Measurements from ENCODE around the gene EFNA3.
A peak's percentile ranks its signal among the peaks of the same experiment; 100 is the strongest.
"Not testable (repeated sequence)": the region's sequence is repeated elsewhere in the genome, so short reads cannot be mapped to it uniquely, and the experiment has no call there.

Gene EFNA3

DNA sequence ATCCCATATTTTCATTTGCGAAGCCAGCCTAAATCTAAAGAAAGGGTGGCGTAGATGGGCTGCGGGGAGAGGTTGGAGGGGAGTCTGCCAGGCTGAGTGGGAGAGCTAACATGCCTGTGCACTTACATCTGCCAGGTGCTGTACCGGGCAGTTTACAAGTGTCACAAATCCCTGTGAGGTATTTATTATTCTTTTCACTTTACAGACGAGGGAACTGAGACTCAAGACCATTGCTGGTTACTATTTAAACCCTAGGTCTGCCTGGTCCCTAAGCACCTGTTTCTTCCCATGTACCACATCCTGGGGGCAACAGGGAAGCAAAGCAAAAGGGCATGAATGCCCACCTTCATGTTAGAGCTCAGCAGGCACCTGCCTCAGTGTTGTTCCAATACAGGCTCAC, 29.7 kb downstream of the EFNA3 start:
- DNase-seq (ENCODE audit: low spot score), result no peak

DNA sequence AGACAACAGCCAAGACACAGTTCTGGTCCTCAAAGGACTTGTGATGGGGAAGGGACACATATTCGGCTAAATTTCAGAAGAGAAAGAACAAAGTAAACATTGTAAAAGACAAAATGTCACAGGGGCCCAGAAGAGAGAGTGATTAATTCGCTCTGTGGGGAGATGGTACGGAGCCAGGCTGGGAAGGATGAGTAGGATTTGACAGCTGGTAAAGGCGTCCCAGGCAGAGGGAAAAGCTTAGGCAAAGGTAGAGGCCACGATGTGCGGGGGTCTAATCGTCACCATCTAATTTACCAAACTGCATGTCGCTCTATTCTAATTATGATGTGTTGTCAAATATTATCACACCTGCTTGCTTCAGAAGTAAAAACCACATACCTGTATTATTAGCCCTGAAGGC, 31.7 kb downstream of the EFNA3 start:
- DNase-seq (ENCODE audit: low spot score), result no peak

DNA sequence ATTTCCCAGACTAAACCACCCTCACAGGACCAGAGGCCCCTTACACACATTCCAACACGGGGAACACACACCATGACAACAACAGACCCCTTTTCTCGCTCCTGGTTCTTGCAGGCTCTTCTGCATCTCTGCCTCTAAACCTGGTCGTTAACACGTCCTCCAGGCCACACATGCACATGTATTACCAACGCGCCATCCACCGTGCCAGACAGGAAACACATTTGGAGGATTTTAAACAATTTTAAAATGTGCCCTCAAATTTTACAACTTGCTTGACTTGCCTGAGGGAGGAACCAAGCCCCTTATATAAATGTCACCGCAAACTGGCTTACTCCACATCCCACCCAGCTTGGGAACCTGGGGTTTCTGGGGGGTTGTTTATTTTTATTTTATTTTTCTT, 32.2 kb downstream of the EFNA3 start:
- DNase-seq (ENCODE audit: low spot score), result no peak

DNA sequence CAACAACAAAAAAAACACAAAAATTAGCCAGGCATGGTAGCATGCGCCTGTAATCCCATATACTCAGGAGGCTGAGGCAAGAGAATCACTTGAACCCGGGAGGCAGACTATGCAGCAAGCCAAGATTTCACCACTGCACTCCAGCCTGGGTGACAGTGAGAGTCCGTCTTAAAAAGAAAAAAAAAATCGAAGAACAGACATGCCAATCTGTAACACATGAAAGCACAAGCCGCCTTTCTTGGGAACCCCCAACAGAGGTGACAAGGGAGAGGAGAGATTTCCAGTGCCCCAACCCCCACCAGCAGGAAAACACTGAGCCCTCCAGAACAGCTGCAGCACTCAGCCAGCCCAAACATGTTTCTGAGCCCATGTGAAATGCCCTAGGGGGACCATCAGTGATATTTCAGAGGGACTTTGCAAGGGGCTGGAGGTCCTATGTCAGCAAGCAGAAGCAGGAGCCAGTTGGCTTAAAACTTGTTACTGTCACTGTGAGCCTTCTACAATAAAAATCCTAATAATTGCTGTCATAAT, 34.9 kb downstream of the EFNA3 start:
- no peak for DNase-seq (ENCODE audit: low spot score)

DNA sequence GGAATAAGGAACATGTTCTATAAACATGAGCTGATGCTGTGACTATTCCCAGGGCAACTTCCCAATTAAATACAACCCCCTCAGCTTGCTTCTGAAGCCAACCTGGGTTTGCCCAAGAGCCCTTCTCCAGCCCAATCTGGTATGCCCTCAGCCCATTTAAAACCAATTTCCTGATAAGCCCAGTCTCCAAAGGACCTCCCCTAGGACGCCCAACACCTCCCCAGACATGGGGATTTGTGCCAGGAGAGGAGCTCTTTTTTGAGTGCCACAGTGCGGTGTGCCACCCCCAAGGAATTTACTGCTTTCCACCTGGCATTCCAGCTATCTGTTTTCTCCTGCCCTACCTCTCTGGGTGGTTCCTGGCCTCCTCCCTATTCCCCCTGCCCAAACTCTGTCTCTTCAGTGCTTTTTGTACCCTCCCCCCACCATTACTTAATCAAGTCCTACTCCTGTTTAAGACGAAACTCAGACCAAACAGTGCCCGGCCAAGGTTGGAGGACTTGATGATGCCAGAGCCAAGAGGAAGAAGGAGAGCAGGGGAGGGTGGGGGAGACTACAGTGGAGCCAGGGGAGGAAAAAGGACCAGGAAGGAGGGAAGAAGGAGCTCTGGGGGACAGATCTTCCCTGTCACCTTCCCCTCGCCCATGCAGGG, 37.6 kb downstream of the EFNA3 start:
- no peak for DNase-seq (ENCODE audit: low spot score)

DNA sequence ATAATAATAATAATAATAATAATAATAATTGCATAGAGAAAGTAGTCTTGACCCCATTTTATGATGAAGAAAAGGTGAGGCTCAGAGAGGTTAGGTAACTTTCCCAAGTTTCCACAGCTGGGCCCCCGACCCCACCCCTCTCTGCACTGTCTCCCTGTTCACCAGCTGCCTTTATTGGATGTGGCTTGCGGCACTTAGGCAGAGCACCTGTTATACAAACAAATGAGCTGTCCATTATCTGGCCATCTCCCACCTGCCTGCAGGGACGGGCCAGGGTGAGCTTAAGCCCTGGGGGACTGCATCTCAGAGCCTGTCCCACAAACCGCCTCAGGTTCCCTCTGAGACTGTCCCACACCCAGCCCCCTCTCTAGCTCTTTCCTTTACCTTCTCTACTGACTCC, 39.0 kb downstream of the EFNA3 start:
- no peak for DNase-seq (ENCODE audit: low spot score)

DNA sequence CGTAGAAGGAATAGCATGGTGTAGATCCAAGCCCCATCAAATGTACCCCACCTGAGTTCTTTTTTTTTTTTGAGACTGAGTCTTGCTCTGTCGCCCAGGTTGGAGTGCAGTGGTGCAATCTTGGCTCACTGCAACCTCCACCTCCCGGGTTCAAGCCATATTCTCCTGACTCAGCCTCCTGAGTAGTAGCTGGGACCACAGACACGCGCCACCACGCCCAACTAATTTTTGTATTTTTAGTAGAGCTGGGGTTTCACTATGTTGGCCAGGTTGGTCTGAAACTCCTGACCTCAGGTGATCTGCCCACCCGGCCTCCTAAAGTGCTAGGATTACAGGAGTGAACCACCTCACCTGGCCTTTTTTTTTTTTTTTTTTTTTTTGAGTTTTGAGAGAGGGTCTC, 39.5 kb downstream of the EFNA3 start:
- DNase-seq (ENCODE audit: low spot score), result not testable (repeated sequence)

DNA sequence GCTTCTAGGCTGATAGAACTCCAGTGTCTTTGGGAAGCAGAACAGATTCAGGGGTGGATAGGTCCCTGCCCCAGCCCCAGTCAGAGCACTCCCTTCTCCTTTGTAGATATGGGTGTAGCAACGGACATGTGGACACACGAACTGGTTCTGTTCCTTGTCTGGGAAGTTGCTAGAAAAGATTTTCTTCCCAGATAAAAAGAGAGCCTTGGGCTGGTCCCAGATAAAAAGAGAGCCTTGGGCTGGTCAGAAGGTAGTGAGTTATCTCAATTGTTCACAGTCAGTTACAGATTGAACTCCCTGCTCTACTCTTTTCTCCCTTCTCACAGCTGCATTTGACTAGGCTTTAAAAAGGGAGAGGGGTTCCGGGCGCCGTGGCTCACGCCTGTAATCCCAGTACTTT, 41.6 kb downstream of the EFNA3 start:
- DNase-seq (ENCODE audit: low spot score), result no peak

DNA sequence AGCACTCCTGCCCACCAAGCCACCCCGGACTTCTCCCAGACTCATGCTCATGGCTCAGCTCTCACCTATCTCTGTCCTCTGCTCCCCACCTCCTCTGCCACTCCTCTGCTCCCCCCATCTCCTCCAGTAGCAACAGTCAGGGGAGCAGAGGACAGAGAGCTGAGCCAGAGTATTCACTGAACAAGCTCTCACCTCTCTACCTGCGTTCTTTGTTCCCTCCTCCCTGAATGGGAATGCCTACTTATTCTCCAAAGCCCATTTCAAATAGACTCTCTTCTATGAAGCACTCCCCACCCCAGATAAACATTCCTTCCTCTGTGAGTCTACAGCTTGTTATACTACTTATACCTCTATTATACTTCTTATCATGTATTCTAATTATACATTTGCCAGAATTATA, 42.6 kb downstream of the EFNA3 start:
- DNase-seq (ENCODE audit: low spot score), result no peak

DNA sequence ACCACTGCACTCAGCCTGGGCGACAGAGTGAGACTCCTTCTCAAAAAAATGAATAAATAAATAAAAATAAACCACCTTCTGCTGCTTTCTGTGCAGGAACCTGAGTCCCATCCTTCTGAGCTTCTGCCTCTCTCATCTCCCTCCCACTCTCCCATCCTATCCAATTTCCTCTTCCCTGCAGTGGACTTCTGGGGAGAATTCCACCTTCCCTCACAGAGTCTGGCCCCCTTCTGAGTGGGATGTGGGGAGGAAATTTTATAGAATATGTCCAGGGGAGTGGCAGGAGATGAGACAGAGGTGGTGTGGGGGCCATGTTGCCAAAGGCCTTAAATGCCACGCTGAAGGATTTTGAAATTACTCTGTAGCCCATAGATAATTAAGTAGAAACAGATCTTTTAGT, 43.7 kb downstream of the EFNA3 start:
- DNase-seq (ENCODE audit: low spot score), result no peak

DNA sequence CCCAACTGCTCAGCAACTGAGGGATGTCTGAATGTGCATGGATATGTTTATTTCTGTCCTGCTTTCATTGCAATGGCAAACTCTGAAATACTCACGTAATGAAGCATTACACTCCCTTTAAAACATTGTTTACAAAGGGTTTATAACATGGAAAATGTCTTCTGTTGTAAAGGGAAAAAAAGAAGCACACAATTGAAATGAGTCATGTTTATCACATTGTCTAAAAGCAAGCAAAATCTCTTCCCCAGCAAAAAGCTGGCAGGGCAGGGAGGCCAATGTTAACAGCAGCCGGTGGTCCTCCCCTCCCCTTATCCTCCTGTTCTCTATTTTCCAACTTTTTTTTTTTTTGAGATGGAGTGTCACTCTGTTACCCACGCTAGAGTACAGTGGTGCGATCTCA, 45.2 kb downstream of the EFNA3 start:
- DNase-seq (ENCODE audit: low spot score), result no peak

DNA sequence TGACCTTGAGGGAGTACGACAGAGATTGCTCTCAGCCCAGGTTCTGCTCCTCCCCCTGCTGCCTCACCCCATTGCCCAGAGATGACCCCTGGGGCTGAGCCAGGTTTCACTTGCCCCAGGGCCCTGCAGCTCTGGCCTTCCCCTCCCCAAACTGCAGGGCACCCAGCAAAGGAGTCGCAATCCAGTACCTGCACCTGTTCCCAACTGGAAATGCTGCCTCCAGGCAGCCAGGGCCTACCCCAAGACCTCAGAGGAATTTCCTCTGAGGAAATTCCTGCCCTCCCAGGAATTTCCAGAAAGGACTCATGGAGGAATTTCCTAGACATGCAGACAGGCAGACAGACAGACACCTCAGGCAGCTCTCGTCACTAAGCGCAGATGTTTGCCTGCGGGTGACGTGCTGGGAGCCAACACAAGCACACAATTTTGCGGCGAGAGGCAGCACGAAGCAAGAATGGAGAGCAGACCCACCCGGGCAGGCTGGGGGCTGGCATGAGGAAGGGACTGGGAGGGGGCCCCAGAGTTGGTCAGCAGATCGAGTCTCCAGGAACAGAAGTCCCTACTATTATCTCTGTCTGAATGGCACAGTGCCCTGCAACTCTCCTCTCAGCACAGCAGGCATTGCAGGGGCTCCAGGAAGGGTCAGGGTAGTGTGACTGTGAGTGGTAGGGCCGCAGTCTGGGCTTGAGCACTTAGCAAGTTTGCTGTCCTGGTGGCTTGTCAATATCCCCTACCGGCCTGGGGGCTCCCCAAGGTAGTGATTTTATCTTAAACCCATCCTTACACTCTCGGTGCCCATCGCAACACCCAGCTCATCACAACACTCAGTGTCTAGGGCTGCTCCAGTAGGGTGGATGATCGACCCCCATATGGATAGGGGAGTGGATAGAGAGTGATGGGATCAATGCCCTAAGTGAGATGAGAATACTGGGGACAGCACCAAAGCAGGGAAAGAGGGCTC, 46.1 kb downstream of the EFNA3 start:
- no peak for DNase-seq (ENCODE audit: low spot score)

DNA sequence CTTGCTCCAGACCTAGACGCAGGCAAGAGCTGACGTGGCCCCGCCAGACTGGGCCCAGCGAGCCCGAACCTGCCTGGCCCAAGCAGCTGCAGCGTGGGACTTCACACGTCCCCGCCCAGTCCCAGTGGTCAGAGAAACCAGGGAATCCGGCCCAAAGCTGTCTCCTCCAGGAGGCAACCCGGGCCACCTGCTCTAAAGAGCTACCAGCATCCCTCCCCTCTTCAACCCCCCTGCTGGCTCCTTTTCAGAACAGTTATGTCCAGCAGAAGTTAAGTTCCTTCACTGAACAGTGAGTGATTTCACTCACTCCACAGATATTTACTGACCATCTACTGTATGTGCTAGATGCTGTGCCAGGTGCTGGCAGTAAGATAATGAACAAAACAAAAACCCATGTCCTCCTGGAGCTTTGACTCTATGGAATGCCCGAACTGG, 46.9 kb downstream of the EFNA3 start:
- no peak for DNase-seq (ENCODE audit: low spot score)

DNA sequence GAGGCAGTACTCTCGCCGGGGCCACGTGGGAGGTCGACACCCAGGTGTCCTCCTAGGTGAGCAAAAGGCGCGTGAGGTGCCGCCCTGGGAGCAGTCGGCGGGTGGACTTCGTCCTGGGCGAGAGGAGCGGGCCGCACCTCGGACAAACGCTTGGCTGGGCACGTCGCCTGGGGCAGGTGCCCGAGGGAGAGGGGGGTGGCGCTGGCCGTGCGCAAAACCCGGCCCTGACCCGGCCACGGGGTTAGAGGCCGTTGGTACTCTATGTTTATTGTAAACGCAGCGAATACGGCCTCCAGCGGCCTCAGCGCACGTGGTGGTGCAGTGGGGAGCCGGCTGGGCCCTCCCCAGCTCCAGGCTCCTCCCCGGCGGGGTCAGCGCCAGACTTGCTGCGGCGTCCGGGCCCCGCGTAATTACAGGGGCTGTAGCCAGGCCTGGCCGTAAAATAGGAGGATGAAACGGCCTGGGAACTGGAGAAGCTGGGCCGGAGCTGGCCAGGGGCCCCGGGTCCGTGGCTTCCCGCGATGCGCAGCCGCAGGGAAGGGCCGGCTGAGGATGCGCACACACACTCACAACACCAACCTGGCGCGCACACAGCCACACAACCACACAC, 47.4 kb downstream of the EFNA3 start:
- peak; percentile 43 for DNase-seq (ENCODE audit: low spot score)

DNA sequence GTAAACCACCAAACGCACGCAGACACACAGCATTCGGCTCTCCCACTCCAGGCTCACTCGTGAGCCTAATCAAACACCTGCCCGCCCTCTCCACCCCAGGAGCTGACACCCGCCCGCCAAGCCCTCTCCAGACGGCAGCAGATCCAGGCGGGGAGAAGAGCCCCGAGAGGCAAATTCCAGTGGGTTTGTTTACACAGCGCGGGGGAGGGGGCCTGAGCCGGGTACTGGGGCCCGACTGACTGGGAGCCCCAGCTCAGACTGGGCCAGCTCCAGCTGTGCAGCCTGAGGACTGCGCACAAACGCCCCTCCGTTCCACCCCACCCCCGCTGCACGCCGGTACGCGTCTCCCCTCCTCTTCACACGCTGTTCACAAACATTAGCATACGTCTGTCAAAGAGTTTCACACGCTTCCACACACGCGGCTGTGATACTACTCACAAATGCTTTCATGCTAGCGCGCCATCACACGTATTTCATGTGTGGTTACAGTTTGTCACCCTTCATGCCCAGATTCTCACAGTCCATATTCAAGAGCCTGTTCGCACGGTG, 48.0 kb downstream of the EFNA3 start:
- no peak for DNase-seq (ENCODE audit: low spot score)

DNA sequence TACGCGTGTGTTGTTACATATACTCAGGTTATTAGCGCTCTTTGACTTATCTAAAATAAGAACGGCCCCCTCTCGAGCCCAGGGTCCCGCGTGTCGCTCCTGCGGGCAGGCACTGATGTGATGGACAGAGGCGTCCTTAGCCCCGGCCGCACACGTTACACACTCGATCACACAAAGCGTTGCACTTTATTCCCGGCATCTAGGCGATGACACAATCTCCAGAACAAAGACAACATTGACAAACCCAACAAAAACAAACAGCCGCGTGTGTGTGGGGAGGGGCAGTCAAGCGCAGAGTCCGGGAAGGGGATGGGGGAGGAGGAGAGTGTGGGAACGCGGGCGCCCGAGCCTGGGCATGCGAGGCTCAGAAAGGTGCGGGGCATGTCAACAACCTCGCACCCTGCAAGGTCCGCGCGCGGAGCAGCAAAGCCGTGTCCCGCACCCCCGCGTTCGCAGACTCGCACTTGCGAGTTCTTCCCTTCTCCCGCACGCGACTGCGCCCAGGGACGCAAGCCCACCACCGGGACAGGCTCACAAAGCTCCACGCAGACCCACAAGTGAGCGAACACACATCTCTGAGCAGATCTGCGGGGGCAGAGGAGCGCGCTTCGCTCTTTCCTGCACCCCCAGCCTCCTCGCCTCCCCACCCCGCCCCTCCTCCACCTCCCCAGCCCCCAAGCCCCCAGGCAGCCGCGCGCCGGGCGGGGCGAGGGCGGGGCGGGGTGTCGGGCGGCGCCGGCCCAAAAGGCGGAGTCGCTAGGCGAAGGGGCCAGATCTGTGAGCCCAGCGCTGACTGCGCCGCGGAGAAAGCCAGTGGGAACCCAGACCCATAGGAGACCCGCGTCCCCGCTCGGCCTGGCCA, 48.7 kb downstream of the EFNA3 start, which contains the start of gene EFNA1:
Gene EFNA1, plus strand, starts transcription at position 772 of the 862 bp plus-strand sequence. CDS start 102 bp downstream, outside the sequence.
- DNase-seq (ENCODE audit: low spot score), result no peak

DNA sequence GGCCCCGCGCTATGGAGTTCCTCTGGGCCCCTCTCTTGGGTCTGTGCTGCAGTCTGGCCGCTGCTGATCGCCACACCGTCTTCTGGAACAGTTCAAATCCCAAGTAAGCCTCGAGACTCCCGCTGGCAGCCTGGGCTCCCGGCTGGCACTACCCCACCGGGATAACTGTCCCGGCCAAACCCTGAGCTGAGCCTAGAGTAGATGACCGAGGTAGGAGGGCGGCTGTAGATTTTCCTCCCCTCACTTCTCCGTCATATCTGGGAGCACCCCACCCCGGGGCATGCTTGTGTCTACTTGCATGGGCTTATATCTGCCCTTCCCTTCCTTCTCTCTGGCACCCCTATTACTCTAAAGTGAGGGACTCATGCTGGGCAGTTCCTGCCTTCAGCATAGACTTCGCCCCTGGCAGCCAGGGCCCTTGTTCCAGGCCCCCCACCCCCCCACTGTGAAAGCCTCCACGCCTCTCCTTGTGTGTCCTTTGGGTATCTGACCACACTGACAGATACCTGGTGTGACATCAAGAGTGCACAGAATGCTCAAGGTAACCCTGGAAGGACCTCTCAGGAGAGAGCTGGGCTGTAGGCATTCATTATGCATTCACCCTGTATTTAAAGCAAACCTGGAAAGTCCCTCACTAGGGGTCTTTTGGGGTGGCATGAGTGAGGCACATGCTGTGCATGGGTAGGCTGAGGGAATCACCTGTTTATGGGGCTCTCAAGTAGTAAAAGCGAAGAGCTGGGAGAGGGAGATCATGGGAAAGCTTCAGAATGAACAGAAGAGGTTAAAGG, 49.5 kb downstream of the EFNA3 start:
- no peak for DNase-seq (ENCODE audit: low spot score)

DNA sequence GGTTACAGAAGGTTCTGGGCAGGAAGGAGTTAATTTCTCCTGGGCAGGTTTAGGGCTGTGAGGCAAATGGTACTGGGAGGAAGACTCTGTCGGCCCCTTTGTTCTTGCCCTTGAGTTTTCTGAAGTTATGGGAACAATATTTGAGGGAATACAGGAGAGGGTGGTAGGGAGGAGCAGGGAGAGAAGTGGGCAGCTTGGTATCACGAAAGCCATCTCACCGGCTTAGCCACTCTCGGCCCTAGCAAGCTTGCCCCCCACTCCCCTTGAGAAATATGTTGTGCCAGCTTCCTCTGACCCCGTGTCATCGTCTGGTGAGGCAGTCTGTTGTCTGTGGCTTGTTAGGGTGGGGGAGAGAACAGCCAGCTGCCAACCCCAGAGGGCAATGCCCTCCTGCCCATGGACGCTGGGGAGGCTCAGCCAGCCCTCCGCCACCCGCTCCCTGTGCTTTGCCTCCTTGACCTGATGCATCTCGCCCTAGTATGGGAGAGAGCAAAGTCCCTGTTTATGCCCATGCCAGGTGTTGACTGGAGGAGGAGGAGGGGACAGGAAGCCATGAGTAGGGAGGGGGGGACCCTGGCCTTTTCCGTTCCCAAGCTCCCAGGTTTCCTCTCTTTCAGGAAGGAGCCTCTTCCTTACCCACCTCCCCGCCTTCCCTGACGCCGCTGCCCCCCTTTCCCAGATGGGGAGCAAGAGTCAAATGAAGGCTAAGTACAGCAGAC, 50.3 kb downstream of the EFNA3 start:
- DNase-seq (ENCODE audit: low spot score), result no peak

DNA sequence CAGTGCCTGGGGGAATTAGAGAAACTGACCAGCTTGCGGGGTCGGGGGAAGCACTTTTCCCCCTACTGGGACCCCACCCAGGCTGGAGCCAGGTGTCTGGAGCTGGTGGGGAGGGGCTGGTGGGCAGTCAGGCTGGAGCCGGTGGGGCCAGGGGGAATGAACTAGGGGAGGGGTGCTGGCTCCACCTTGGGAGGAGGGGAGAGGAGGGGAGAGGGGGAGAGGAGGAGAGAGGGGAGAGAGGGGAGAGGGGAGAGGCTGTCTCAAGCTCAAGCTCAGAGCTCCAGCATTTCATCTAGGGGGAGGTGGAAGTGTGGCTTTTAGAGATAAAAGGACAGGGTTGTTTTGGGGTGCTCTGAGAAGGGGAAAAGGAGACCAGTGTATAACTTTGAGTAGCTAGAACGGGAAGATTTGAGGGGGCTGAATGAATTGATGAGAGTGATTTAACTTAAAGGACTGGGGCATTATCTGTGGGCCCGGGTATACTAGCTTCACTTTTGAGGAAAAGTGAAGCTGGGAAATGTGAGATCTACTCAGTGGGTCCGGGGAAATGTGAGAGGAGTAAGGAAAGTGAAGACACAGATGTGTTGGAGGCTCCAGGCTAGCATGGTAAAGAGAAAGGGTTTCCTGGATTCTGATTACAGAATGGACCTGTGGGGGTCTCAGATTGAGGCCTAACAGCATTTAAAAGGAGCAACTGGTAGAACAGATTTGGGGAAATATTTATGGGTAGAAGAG, 51.8 kb downstream of the EFNA3 start:
- no peak for DNase-seq (ENCODE audit: low spot score)

All from SK-N-DZ (cell line).